ENCODE measurements around the gene R3HCC1L. TPM values are rescaled to one million over a fixed set of nuclear protein-coding genes. Genes with fewer than 3 reads are reported as not detected.

The R3HCC1L gene
- total RNA-seq, 4 donors from 2014 or later = 16.4 to 22.3 (median 18.8) TPM

DNA sequence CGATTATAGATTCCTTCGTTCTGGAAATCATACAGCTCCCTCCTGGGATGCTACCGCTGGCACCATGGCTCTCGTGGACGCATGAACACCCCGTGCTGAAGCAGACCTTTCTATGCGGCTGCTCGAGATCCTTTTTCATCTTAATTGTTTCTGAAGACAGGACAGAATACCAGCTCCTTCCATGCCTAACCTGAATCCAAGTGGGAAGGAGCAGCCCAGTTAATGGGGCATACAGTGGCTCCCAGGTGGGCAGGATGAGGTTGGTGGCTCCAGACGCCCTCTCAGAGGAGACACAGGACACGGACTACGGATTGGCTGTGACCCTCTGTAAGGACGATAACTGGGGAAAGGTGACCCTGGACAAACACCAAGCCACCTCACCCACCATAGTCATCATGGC, 152.0 kb downstream of the R3HCC1L start:
- no peak for DNase-seq
- H3K36me3 ChIP-seq = no peaks in the 10 kb centered on the region
- H3K9me3 ChIP-seq = peaks cover 0 to 6% (median 0%) of the 10 kb centered on the region in 4 donors
- H3K4me3 ChIP-seq = no peak overlapping the region
- TF ChIP-seq, protein P1, sequence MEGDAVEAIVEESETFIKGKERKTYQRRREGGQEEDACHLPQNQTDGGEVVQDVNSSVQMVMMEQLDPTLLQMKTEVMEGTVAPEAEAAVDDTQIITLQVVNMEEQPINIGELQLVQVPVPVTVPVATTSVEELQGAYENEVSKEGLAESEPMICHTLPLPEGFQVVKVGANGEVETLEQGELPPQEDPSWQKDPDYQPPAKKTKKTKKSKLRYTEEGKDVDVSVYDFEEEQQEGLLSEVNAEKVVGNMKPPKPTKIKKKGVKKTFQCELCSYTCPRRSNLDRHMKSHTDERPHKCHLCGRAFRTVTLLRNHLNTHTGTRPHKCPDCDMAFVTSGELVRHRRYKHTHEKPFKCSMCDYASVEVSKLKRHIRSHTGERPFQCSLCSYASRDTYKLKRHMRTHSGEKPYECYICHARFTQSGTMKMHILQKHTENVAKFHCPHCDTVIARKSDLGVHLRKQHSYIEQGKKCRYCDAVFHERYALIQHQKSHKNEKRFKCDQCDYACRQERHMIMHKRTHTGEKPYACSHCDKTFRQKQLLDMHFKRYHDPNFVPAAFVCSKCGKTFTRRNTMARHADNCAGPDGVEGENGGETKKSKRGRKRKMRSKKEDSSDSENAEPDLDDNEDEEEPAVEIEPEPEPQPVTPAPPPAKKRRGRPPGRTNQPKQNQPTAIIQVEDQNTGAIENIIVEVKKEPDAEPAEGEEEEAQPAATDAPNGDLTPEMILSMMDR (IDR thresholded peaks at IDR 0.05) = no peak
- TF ChIP-seq POLR2A (IDR thresholded peaks at IDR 0.05) = no peak
- H3K27ac ChIP-seq = no peak overlapping the region
- no peaks in the 10 kb centered on the region for H3K27me3 ChIP-seq
- H3K4me1 ChIP-seq = no peaks in the 10 kb centered on the region

DNA sequence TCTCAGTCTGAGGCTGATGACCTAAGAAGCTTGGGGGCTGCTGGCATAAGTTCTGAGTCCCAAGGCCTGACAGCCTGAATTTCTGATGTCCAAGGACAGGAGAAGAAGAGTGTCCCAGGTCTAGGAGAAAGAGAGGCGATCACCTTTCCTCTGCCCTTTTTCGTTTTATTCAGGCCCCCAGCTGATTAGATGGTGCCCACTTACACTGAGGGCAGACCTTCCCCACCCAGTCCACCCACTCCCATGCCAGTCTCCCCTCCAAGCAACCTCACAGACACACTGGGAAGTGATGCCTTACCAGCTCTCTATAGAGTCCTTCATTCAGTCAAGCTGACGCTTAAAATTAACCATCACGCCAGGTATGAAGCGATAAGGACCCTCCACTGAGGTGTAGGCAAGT, 152.9 kb downstream of the R3HCC1L start:
- no peaks in the 10 kb centered on the region for H3K4me1 ChIP-seq
- H3K36me3 ChIP-seq = no peaks in the 10 kb centered on the region
- no peak for DNase-seq
- TF ChIP-seq, protein P1 (IDR thresholded peaks at IDR 0.05) = no peak
- no peak for TF ChIP-seq POLR2A (IDR thresholded peaks at IDR 0.05)
- peaks cover 0 to under 1% (median 0%) of the 10 kb centered on the region in 4 donors for H3K9me3 ChIP-seq
- H3K27me3 ChIP-seq = no peaks in the 10 kb centered on the region
- H3K27ac ChIP-seq = no peak overlapping the region
- no peak overlapping the region for H3K4me3 ChIP-seq

DNA sequence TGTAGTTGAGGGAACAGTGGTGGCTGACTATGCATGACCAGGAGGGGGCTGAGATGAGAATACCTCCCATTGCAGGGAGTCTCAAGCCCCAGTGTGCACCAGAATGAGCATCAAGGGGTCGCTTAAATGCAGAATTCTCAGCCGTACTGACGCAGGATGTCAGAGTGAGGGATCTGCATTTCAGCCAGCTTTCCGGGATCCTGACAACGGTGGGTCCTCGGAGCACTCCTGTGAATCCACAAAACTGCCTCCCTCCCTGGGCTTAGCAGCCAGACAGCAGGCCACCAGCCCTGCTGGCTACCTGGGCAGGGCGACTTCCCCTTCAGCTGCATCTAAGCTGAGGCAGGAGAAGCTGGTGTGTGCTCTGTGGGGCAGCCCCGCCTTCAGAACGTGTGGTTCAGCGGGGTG, 155.3 kb downstream of the R3HCC1L start:
- no peak overlapping the region for H3K27ac ChIP-seq
- DNase-seq = no peak

DNA sequence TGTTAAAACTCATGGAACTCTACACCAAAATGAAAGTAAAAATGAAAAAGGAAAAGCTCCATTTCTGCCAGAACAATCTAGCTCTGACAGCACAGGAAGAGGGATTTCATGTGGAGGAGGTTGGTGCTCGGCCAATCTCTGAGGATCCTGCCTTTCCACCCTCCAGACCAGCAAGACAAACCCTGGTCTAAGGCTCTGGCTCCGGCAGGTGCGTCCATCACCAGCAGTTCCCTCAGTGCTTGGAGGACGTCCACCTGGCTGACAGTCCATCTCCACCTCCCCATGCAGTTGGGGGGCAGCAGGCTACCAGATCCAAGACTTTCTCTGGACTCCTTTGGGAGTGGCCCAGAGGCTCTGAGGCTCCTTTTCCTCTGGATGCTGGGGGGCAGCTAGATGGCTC, 158.5 kb downstream of the R3HCC1L start:
- no peak for DNase-seq
- H3K4me1 ChIP-seq = peaks cover 0 to 4% (median 0%) of the 10 kb centered on the region in 4 donors
- no peak overlapping the region for H3K4me3 ChIP-seq
- no peaks in the 10 kb centered on the region for H3K9me3 ChIP-seq
- no peak for TF ChIP-seq POLR2A (IDR thresholded peaks at IDR 0.05)
- TF ChIP-seq, protein P1 (IDR thresholded peaks at IDR 0.05) = no peak
- H3K27me3 ChIP-seq = no peaks in the 10 kb centered on the region
- H3K36me3 ChIP-seq = no peaks in the 10 kb centered on the region
- H3K27ac ChIP-seq = no peak overlapping the region

More for the DNA sequence above, 155.3 kb downstream of the R3HCC1L start:
- TF ChIP-seq POLR2A (IDR thresholded peaks at IDR 0.05) = no peak
- TF ChIP-seq, protein P1 (IDR thresholded peaks at IDR 0.05) = no peak
- H3K4me3 ChIP-seq = no peak overlapping the region
- peaks cover 0 to 4% (median 0%) of the 10 kb centered on the region in 4 donors for H3K4me1 ChIP-seq
- H3K36me3 ChIP-seq = no peaks in the 10 kb centered on the region
- H3K9me3 ChIP-seq = no peaks in the 10 kb centered on the region
- no peaks in the 10 kb centered on the region for H3K27me3 ChIP-seq

DNA sequence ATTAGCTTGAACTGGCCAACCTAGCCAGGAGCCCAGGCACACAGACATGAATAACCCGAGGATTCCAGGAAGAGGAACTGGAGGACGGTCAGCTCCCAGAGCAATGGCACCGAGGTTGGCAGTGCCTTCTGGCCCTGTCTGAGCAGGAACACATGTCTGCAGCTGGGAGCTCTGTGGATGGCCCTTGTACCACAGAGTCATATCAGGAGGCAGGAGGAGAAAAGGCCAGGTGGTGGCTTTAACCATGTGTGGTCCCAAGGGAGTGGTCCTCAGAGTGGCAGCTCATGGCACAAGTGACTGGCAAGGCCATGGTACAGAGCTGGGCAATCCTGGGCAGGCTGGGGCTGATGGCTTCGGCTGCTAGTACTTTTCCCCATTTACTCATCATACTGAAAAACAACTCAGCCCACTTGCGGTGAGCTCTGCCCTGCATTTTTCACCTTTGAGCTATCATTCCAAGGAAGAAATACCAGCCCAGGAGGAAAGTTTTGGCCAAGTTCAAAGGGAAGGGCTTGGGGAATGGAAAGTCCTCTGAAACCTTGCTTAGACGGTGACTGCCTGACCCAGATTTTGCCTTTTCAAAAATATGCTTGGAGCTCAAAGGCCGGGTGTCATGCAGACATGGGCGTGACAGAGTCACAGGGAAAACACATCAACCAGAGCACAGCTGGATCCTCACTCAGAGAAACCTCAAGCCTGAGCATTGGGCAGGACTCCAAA, 159.3 kb downstream of the R3HCC1L start:
- TF ChIP-seq, protein P1 (IDR thresholded peaks at IDR 0.05) = no peak
- no peak for TF ChIP-seq POLR2A (IDR thresholded peaks at IDR 0.05)
- peaks cover 0 to 4% (median 0%) of the 10 kb centered on the region in 4 donors for H3K4me1 ChIP-seq
- DNase-seq = no peak

More for the DNA sequence above, 159.3 kb downstream of the R3HCC1L start:
- Histone ChIP-seq H3K27me3 (no peaks in the 10 kb centered on the region), H3K9me3 (no peaks in the 10 kb centered on the region), H3K36me3 (no peaks in the 10 kb centered on the region), H3K4me3 (no peak overlapping the region), H3K27ac (no peak overlapping the region)

Data from Peyer's patch (tissue), 4 donors.